ENCODE data around the gene SLC37A3. TPM values are rescaled to one million over a fixed set of nuclear protein-coding genes. Genes with fewer than 3 reads are reported as not detected.

Gene SLC37A3
- total and polyA plus RNA-seq, 2 donors (not counting 1 experiment from before 2014, with no cell fraction given): 53.5 to 81.7 TPM

DNA sequence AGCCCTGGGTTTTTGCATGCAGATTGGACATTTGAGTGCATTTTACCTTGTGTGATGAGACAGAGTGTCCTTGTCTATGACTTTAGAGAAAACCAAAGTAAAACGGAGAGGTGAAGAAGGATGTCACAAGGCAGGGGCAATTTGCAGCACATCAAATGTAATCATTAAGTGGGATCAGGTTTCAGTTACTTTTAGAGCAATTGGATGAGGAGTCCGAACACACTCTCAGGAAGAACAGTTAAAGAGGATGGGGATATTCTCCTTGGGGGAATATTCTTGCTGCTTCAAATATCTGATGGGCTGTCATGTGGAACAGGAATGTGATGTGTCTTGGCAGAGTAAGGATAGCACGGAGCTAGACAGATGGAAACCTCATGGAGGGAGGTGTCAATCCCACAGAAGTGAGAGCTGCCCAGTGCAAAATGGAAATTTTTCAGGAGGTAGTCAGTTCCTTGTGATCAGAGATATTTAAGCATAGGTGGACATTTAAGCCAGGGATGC, 6.3 kb upstream of the SLC37A3 start:
- Histone ChIP-seq H3K9me3 (ENCODE audit: control insufficient read depth, insufficient read depth, low read depth, low read length) (no peaks in the 10 kb centered on the region), H3K4me3 (replicated peaks in 1 of 4; ENCODE audit: control extremely low read depth in 1 of 4, insufficient read depth in 1 of 4, low read depth in 3 of 4, low read length in 4 of 4) (no peak overlapping the region), H3K4me1 (ENCODE audit: control insufficient read depth, extremely low read depth, insufficient read depth, low read length) (no peaks in the 10 kb centered on the region), H3K27me3 (ENCODE audit: control insufficient read depth, insufficient read depth, low read length) (peaks cover 12% of the 10 kb centered on the region), H2AFZ (ENCODE audit: low read length) (no peak overlapping the region), H3K27ac (ENCODE audit: insufficient read depth, low read length) (no peak overlapping the region), H3K9ac (ENCODE audit: insufficient read depth, low read length) (no peak overlapping the region), H3K4me2 (ENCODE audit: extremely low read depth, insufficient read depth, low read length) (no peak overlapping the region), H4K20me1 (ENCODE audit: control insufficient read depth, extremely low read depth, insufficient read depth, low read length) (no peaks in the 10 kb centered on the region), H3K36me3 (ENCODE audit: control insufficient read depth, insufficient read depth, low read length) (no peaks in the 10 kb centered on the region), H3K79me2 (ENCODE audit: control insufficient read depth, insufficient read depth, low read length) (no peaks in the 10 kb centered on the region)
- DNase-seq (ENCODE audit: low read depth in 2 of 2): peak in 1 of 2 donors; percentile 18
- TF ChIP-seq, protein P1, sequence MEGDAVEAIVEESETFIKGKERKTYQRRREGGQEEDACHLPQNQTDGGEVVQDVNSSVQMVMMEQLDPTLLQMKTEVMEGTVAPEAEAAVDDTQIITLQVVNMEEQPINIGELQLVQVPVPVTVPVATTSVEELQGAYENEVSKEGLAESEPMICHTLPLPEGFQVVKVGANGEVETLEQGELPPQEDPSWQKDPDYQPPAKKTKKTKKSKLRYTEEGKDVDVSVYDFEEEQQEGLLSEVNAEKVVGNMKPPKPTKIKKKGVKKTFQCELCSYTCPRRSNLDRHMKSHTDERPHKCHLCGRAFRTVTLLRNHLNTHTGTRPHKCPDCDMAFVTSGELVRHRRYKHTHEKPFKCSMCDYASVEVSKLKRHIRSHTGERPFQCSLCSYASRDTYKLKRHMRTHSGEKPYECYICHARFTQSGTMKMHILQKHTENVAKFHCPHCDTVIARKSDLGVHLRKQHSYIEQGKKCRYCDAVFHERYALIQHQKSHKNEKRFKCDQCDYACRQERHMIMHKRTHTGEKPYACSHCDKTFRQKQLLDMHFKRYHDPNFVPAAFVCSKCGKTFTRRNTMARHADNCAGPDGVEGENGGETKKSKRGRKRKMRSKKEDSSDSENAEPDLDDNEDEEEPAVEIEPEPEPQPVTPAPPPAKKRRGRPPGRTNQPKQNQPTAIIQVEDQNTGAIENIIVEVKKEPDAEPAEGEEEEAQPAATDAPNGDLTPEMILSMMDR (conservative IDR thresholded peaks at IDR 0.05 in 1 of 2, IDR thresholded peaks at IDR 0.05 in 1 of 2; ENCODE audit: low read depth in 1 of 2, low read length in 2 of 2): no peak
- no peak for TF ChIP-seq EZH2 (IDR thresholded peaks at IDR 0.05; ENCODE audit: low read length, missing control alignments)

DNA sequence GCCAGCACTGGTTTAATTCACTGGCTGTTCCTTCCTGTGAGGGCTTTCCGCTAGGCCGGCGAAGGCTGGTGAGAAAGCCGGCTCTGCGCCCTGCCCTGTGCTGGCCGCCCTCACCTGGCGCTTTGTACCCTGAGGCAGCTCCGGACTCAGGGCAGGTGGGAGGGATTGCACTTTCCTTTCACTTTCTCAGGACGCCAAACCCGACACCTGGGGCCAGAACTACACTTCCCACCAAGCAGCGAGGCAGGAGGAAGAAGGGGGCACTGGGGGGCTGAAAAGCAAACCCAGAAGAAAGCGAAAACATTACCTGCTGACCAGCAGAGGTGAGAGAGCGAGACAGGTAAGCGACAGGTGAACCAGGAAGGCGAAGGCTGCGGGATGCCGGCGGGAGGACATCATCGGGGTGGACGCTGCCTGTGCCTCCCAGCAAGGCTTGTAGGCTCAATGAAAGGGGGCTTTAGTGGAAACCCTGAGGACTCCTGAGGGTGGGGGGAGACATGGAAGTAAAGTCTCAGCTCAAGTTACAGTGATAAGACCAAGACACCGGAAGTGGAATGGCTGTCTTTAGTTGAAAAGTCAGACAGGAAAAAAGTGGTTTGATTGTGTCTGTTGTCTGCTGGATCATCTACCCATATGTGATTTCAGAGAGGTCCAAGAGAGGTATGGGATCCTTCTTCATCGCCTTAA, 5.7 kb upstream of the SLC37A3 start, which contains the start of gene RAB19:
TSS of gene RAB19 (plus strand) at position 181 of the 687 bp plus-strand sequence. CDS start 3,589 bp downstream, outside the sequence.
- H3K4me3 ChIP-seq (replicated peaks in 1 of 4; ENCODE audit: control extremely low read depth in 1 of 4, insufficient read depth in 1 of 4, low read depth in 3 of 4, low read length in 4 of 4): peak within 1 kb of the TSS in 1 of 4 experiments; percentile 49
- no peaks in the 10 kb centered on the region for H4K20me1 ChIP-seq (ENCODE audit: control insufficient read depth, extremely low read depth, insufficient read depth, low read length)
- no peaks in the 10 kb centered on the region for H3K9me3 ChIP-seq (ENCODE audit: control insufficient read depth, insufficient read depth, low read depth, low read length)
- H3K4me1 ChIP-seq (ENCODE audit: control insufficient read depth, extremely low read depth, insufficient read depth, low read length): no peaks in the 10 kb centered on the region
- H2AFZ ChIP-seq (ENCODE audit: low read length): no peak within 1 kb of the TSS
- H3K36me3 ChIP-seq (ENCODE audit: control insufficient read depth, insufficient read depth, low read length): no peaks in the 10 kb centered on the region
- peaks cover 12% of the 10 kb centered on the region for H3K27me3 ChIP-seq (ENCODE audit: control insufficient read depth, insufficient read depth, low read length)
- H3K79me2 ChIP-seq (ENCODE audit: control insufficient read depth, insufficient read depth, low read length): no peaks in the 10 kb centered on the region
- no peak within 1 kb of the TSS for H3K9ac ChIP-seq (ENCODE audit: insufficient read depth, low read length)
- no peak within 1 kb of the TSS for H3K27ac ChIP-seq (ENCODE audit: insufficient read depth, low read length)
- DNase-seq (ENCODE audit: low read depth in 2 of 2): no peak
- peak within 1 kb of the TSS; percentile 46 for H3K4me2 ChIP-seq (ENCODE audit: extremely low read depth, insufficient read depth, low read length)
- TF ChIP-seq EZH2 (IDR thresholded peaks at IDR 0.05; ENCODE audit: low read length, missing control alignments): peak; percentile 75
- TF ChIP-seq, protein P1 (conservative IDR thresholded peaks at IDR 0.05 in 1 of 2, IDR thresholded peaks at IDR 0.05 in 1 of 2; ENCODE audit: low read depth in 1 of 2, low read length in 2 of 2): no peak

DNA sequence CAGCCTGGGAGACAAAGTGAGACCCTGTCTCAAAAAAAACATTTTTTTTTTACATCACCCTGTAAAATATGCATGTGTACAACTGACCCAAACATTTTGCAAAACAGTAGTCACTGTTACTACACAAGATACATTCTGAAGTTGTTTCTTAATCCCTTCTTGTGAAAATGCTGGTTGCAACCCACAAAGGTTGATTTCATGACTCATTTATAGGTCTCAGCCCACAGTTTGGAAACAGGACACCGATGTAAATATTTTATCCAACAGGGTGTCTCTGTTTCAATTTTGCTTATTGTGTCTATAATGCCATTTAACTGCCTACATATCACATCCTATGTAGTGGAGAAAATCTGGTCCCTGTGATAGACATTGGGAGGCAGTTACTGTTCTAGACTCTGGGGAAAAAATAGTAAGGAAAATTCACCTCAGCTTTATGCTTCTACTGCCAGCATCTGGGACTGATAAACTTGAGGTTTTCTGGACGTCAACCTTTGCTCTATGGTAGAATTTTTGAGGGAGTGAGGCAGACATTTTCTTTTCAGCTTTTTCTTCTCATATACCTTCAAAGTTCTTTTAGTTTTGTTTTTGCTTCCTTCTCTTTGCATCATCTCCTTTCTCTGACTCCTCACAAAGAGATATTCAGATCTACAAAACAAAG, 4.0 kb upstream of the SLC37A3 start:
- no peak for TF ChIP-seq EZH2 (IDR thresholded peaks at IDR 0.05; ENCODE audit: low read length, missing control alignments)
- TF ChIP-seq, protein P1 (conservative IDR thresholded peaks at IDR 0.05 in 1 of 2, IDR thresholded peaks at IDR 0.05 in 1 of 2; ENCODE audit: low read depth in 1 of 2, low read length in 2 of 2): no peak
- Histone ChIP-seq H3K36me3 (ENCODE audit: control insufficient read depth, insufficient read depth, low read length) (no peaks in the 10 kb centered on the region), H3K4me3 (replicated peaks in 1 of 4; ENCODE audit: control extremely low read depth in 1 of 4, insufficient read depth in 1 of 4, low read depth in 3 of 4, low read length in 4 of 4) (no peak overlapping the region), H3K79me2 (ENCODE audit: control insufficient read depth, insufficient read depth, low read length) (peaks cover 8% of the 10 kb centered on the region), H3K9me3 (ENCODE audit: control insufficient read depth, insufficient read depth, low read depth, low read length) (no peaks in the 10 kb centered on the region), H4K20me1 (ENCODE audit: control insufficient read depth, extremely low read depth, insufficient read depth, low read length) (no peaks in the 10 kb centered on the region), H3K4me2 (ENCODE audit: extremely low read depth, insufficient read depth, low read length) (no peak overlapping the region), H3K27me3 (ENCODE audit: control insufficient read depth, insufficient read depth, low read length) (peaks cover 12% of the 10 kb centered on the region), H3K4me1 (ENCODE audit: control insufficient read depth, extremely low read depth, insufficient read depth, low read length) (no peaks in the 10 kb centered on the region), H2AFZ (ENCODE audit: low read length) (no peak overlapping the region), H3K9ac (ENCODE audit: insufficient read depth, low read length) (no peak overlapping the region), H3K27ac (ENCODE audit: insufficient read depth, low read length) (no peak overlapping the region)
- DNase-seq (ENCODE audit: low read depth in 2 of 2): peak; percentile 44 to 72
